Endodermal cell (in vitro differentiated cells): Measurements from ENCODE around the gene HMGN3. TPM values are rescaled to one million over a fixed set of nuclear protein-coding genes. Genes with fewer than 3 reads are reported as not detected.

ENCODE experiments used
- DNase-seq: peaks from one replicate; pipeline ENCODE4 v3.0.0-alpha.2; 2017
- H3K27ac ChIP-seq: 2 replicates; pipeline ENCODE4 v1.5.1; 2013; ENCODE audit warnings: mild to moderate bottlenecking, low read depth, low read length, moderate library complexity
- H3K27me3 ChIP-seq: 2 replicates; pipeline ENCODE4 v1.6.1; 2013; ENCODE audit warnings: mild to moderate bottlenecking, low read length, moderate library complexity; ENCODE audit not compliant: insufficient read depth, control insufficient read depth, poor library complexity, severe bottlenecking
- H3K36me3 ChIP-seq: 2 replicates; pipeline ENCODE4 v1.7.0; 2013; ENCODE audit warnings: mild to moderate bottlenecking, low read length, moderate library complexity; ENCODE audit not compliant: control insufficient read depth, insufficient read depth
- H3K4me1 ChIP-seq: one replicate; pipeline ENCODE4 v1.7.0; 2013; ENCODE audit warnings: low read length; ENCODE audit not compliant: control insufficient read depth, insufficient read depth
- H3K4me3 ChIP-seq: 2 replicates; pipeline ENCODE4 v1.5.1; 2013; ENCODE audit warnings: mild to moderate bottlenecking, low read length, moderate library complexity
- H3K9ac ChIP-seq: 2 replicates; pipeline ENCODE4 v1.6.1; 2013; ENCODE audit warnings: mild to moderate bottlenecking, low read length, moderate library complexity; ENCODE audit not compliant: poor library complexity, severe bottlenecking; ENCODE audit errors: extremely low read depth
- H3K9me3 ChIP-seq: 2 replicates; pipeline ENCODE4 v1.6.1; 2013; ENCODE audit warnings: mild to moderate bottlenecking, low read length, moderate library complexity; ENCODE audit not compliant: control insufficient read depth
- H3K27ac Mint-ChIP-seq: 2 replicates; pipeline ENCODE4 v1.8.0; 2020; ENCODE audit warnings: mixed read lengths
- H3K27me3 Mint-ChIP-seq: 2 replicates; pipeline ENCODE4 v1.8.0; 2021; ENCODE audit warnings: mild to moderate bottlenecking, mixed read lengths; ENCODE audit not compliant: insufficient read depth
- H3K36me3 Mint-ChIP-seq: 2 replicates; pipeline ENCODE4 v1.8.0; 2020; ENCODE audit warnings: low read depth, mixed read lengths
- H3K4me1 Mint-ChIP-seq: 2 replicates; pipeline ENCODE4 v1.8.0; 2020; ENCODE audit warnings: mixed read lengths
- H3K4me3 Mint-ChIP-seq: 2 replicates; pipeline ENCODE4 v1.8.0; 2020; ENCODE audit warnings: mild to moderate bottlenecking, moderate library complexity, mixed read lengths
- H3K9me3 Mint-ChIP-seq: 2 replicates; pipeline ENCODE4 v1.8.0; 2020; ENCODE audit warnings: mild to moderate bottlenecking, mixed read lengths
- CTCF ChIP-seq: fragments of 200-600 bp; sonication (generic); conservative IDR thresholded peaks from 2 replicates; pipeline ENCODE4 v1.5.0; 2021; ENCODE audit warnings: antibody characterized with exemption, mild to moderate bottlenecking
- WGBS, 2 experiments: methylation state at CpG; one replicate each; pipeline versions ENCODE4 v1.1.5 to v1.1.7; 2013; ENCODE audit warnings: missing lambda C conversion rate in 2 of 2, mixed read lengths in 1 of 2; ENCODE audit not compliant: insufficient coverage in 1 of 2, insufficient read length in 1 of 2; 5-methylcytosine and 5-hydroxymethylcytosine counted together
- total RNA-seq, 2 donors: library from RNA; stranded (reverse); fragmentation: NEBNext Ultra II Directional in 1 of 2; extraction: Animal tissue kit (Norgen Biotek cat#: 25700) in 1 of 2; gene quantifications; 2 replicates in 1 of 2; 3 replicates in 1 of 2; pipeline ENCODE4 v1.2.1, GENCODE V29; 2021

Gene HMGN3
- total RNA-seq, 2 donors from 2014 or later = 139 to 157 TPM

- Histone ChIP-seq H3K9me3 (no peaks in the 10 kb centered on the region), H3K4me3 (no peak overlapping the region), H3K9ac (no peak overlapping the region), H3K36me3 (no peaks in the 10 kb centered on the region), H3K27me3 (no peaks in the 10 kb centered on the region), H3K27ac (no peak overlapping the region), H3K4me1 (peaks cover 2% of the 10 kb centered on the region)
- no peak for DNase-seq
- Mint-ChIP-seq H3K4me3 (no peak overlapping the region), H3K27me3 (no peaks in the 10 kb centered on the region), H3K4me1 (peaks cover 1% of the 10 kb centered on the region), H3K9me3 (peaks cover 15% of the 10 kb centered on the region), H3K36me3 (no peaks in the 10 kb centered on the region), H3K27ac (no peak overlapping the region)
- TF ChIP-seq CTCF = no peak
These were observed 28.9 kb upstream of the HMGN3 start for GRCh38 chr6:79263359-79263758.

GRCh38 chr6:79261666-79262065 is 27.2 kb upstream of the HMGN3 start:
- H3K36me3 ChIP-seq = no peaks in the 10 kb centered on the region
- no peaks in the 10 kb centered on the region for H3K9me3 ChIP-seq
- H3K27me3 ChIP-seq = no peaks in the 10 kb centered on the region
- no peak for TF ChIP-seq CTCF
- H3K9me3 Mint-ChIP-seq = peaks cover 28% of the 10 kb centered on the region
- no peak overlapping the region for H3K9ac ChIP-seq
- DNase-seq = peak; percentile 47
- peaks cover 1% of the 10 kb centered on the region for H3K4me1 Mint-ChIP-seq
- no peaks in the 10 kb centered on the region for H3K36me3 Mint-ChIP-seq
- H3K27ac Mint-ChIP-seq = no peak overlapping the region
- H3K27ac ChIP-seq = no peak overlapping the region
- H3K4me3 Mint-ChIP-seq = no peak overlapping the region
- H3K4me3 ChIP-seq = no peak overlapping the region
- 50 to 68% methylated on average over 2 to 5 of the region's 5 CpGs for WGBS, 2 experiments
- H3K4me1 ChIP-seq = peaks cover 2% of the 10 kb centered on the region
- H3K27me3 Mint-ChIP-seq = no peaks in the 10 kb centered on the region

- no peaks in the 10 kb centered on the region for H3K9me3 ChIP-seq
- no peak overlapping the region for H3K27ac ChIP-seq
- no peak for DNase-seq
- WGBS, 2 experiments = 93% methylated on average over 2 of the region's 2 CpGs; no CpG with 5 or more reads in 1 of the 2 experiments
- H3K4me3 ChIP-seq = no peak overlapping the region
- Mint-ChIP-seq H3K36me3 (peaks cover 3% of the 10 kb centered on the region), H3K27ac (no peak overlapping the region), H3K4me3 (no peak overlapping the region), H3K4me1 (peaks cover 1% of the 10 kb centered on the region), H3K9me3 (peaks cover 36% of the 10 kb centered on the region), H3K27me3 (no peaks in the 10 kb centered on the region)
- H3K27me3 ChIP-seq = no peaks in the 10 kb centered on the region
- peaks cover 2% of the 10 kb centered on the region for H3K4me1 ChIP-seq
- no peaks in the 10 kb centered on the region for H3K36me3 ChIP-seq
- TF ChIP-seq CTCF = no peak
- no peak overlapping the region for H3K9ac ChIP-seq
These were observed 26.3 kb upstream of the HMGN3 start for GRCh38 chr6:79260772-79261171.
